GM12892 (cell line): Measurements from ENCODE around the gene PMM2.

Experiments used
- DNase-seq: peaks from one replicate; pipeline ENCODE4 v3.0.0; 2011; ENCODE audit not compliant: insufficient read length
- FAIRE-seq: peaks from 2 replicates; lab custom pipeline; 2011; peaks lifted over from hg19 to GRCh38; lab: Jason Lieb, UNC
- POLR2A ChIP-seq: IDR thresholded peaks from 2 replicates; pipeline ENCODE4 v1.6.1; 2011; ENCODE audit warnings: low read depth, low read length, control low read depth
- POLR2AphosphoS5 ChIP-seq: IDR thresholded peaks from 2 replicates; pipeline ENCODE4 v1.6.1; 2011; ENCODE audit warnings: low read depth, low read length, control low read depth
- TAF1 ChIP-seq: IDR thresholded peaks from 2 replicates; pipeline ENCODE4 v1.6.1; 2011; ENCODE audit warnings: low read depth, mild to moderate bottlenecking, control low read depth, low read length, borderline replicate concordance

Gene PMM2

GRCh38 chr16:8808613-8809353 lies 11.1 kb downstream of the PMM2 start:
- no peak for TF ChIP-seq POLR2AphosphoS5
- no peak for TF ChIP-seq TAF1
- no peak for TF ChIP-seq POLR2A
- no peak for FAIRE-seq

GRCh38 chr16:8812162-8812843 lies 14.7 kb downstream of the PMM2 start:
- TF ChIP-seq POLR2A, result no peak
- no peak for TF ChIP-seq POLR2AphosphoS5
- no peak for TF ChIP-seq TAF1
- DNase-seq (no peak), FAIRE-seq (no peak)

More at GRCh38 chr16:8808613-8809353, 11.1 kb downstream of the PMM2 start:
- DNase-seq, result no peak

- DNase-seq, result no peak
- TF ChIP-seq POLR2AphosphoS5 (no peak), TAF1 (no peak), POLR2A (no peak)
- no peak for FAIRE-seq
Observed at GRCh38 chr16:8814095-8814806, 16.6 kb downstream of the PMM2 start.

- DNase-seq, result no peak
- FAIRE-seq, result no peak
- TF ChIP-seq POLR2AphosphoS5 (no peak), POLR2A (no peak), TAF1 (no peak)
Observed at GRCh38 chr16:8816967-8817655, 19.5 kb downstream of the PMM2 start.

GRCh38 chr16:8818504-8819270 lies 21.0 kb downstream of the PMM2 start:
- TF ChIP-seq POLR2A, result no peak
- TF ChIP-seq POLR2AphosphoS5, result no peak
- no peak for TF ChIP-seq TAF1
- FAIRE-seq (peak; percentile 72), DNase-seq (no peak)

- DNase-seq, result no peak
- no peak for FAIRE-seq
- TF ChIP-seq TAF1 (no peak), POLR2AphosphoS5 (no peak; the same call in 1 of the 2 replicates), POLR2A (no peak)
Observed at GRCh38 chr16:8819411-8820034, 21.9 kb downstream of the PMM2 start.

- FAIRE-seq, result no peak
- no peak for DNase-seq
- no peak for TF ChIP-seq TAF1
- TF ChIP-seq POLR2AphosphoS5, result no peak
- TF ChIP-seq POLR2A, result no peak
Observed at GRCh38 chr16:8822403-8822802, 24.8 kb downstream of the PMM2 start.

GRCh38 chr16:8826278-8826879 lies 28.7 kb downstream of the PMM2 start:
- no peak for TF ChIP-seq POLR2AphosphoS5
- TF ChIP-seq TAF1, result no peak
- no peak for TF ChIP-seq POLR2A
- no peak for FAIRE-seq
- no peak for DNase-seq

- no peak for TF ChIP-seq POLR2AphosphoS5
- no peak for DNase-seq
- FAIRE-seq, result no peak
Observed at GRCh38 chr16:8828541-8829165, 31.0 kb downstream of the PMM2 start.

- TF ChIP-seq TAF1 (no peak), POLR2A (peak; percentile 39; the same call in 1 of the 2 replicates)
- no peak for DNase-seq
- no peak for FAIRE-seq
Observed at GRCh38 chr16:8831450-8831849, 33.8 kb downstream of the PMM2 start.
